ENCODE measurements around the gene POU6F2.

DNA sequence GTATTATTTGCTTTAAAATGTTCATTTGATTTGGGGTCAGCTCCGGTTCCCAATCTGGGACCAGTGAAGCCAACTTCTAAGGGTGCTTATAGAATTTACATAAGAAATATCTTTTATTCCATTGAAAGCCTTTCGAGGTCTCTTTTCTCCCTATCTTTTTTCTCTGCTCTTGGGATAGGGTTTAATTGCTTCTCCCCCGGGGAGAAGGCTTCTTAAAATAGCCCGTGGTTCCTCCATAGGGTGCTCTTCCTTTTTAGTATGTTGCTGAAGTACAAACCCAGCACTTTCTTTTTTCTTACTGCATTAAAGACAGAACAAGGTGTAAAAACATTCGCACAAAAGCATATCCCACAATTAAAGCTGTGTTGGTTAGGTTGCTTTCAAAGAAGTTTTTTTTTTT, 107.5 kb downstream of the POU6F2 start:
- TF ChIP-seq, protein P1, sequence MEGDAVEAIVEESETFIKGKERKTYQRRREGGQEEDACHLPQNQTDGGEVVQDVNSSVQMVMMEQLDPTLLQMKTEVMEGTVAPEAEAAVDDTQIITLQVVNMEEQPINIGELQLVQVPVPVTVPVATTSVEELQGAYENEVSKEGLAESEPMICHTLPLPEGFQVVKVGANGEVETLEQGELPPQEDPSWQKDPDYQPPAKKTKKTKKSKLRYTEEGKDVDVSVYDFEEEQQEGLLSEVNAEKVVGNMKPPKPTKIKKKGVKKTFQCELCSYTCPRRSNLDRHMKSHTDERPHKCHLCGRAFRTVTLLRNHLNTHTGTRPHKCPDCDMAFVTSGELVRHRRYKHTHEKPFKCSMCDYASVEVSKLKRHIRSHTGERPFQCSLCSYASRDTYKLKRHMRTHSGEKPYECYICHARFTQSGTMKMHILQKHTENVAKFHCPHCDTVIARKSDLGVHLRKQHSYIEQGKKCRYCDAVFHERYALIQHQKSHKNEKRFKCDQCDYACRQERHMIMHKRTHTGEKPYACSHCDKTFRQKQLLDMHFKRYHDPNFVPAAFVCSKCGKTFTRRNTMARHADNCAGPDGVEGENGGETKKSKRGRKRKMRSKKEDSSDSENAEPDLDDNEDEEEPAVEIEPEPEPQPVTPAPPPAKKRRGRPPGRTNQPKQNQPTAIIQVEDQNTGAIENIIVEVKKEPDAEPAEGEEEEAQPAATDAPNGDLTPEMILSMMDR (IDR thresholded peaks at IDR 0.05) = no peak
- TF ChIP-seq POLR2AphosphoS5 (IDR thresholded peaks at IDR 0.05; ENCODE audit: low read depth, low read length) = no peak
- TF ChIP-seq, protein P2, sequence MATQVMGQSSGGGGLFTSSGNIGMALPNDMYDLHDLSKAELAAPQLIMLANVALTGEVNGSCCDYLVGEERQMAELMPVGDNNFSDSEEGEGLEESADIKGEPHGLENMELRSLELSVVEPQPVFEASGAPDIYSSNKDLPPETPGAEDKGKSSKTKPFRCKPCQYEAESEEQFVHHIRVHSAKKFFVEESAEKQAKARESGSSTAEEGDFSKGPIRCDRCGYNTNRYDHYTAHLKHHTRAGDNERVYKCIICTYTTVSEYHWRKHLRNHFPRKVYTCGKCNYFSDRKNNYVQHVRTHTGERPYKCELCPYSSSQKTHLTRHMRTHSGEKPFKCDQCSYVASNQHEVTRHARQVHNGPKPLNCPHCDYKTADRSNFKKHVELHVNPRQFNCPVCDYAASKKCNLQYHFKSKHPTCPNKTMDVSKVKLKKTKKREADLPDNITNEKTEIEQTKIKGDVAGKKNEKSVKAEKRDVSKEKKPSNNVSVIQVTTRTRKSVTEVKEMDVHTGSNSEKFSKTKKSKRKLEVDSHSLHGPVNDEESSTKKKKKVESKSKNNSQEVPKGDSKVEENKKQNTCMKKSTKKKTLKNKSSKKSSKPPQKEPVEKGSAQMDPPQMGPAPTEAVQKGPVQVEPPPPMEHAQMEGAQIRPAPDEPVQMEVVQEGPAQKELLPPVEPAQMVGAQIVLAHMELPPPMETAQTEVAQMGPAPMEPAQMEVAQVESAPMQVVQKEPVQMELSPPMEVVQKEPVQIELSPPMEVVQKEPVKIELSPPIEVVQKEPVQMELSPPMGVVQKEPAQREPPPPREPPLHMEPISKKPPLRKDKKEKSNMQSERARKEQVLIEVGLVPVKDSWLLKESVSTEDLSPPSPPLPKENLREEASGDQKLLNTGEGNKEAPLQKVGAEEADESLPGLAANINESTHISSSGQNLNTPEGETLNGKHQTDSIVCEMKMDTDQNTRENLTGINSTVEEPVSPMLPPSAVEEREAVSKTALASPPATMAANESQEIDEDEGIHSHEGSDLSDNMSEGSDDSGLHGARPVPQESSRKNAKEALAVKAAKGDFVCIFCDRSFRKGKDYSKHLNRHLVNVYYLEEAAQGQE (IDR thresholded peaks at IDR 0.05; ENCODE audit: insufficient read depth in 1 of 2, low read depth in 2 of 2, low read length in 1 of 2) = no peak
